ENCODE data around the gene B3GNT8.
"Not testable (repeated sequence)": the region's sequence is repeated elsewhere in the genome, so short reads cannot be mapped to it uniquely, and the experiment has no call there.

B3GNT8 gene, protein sequence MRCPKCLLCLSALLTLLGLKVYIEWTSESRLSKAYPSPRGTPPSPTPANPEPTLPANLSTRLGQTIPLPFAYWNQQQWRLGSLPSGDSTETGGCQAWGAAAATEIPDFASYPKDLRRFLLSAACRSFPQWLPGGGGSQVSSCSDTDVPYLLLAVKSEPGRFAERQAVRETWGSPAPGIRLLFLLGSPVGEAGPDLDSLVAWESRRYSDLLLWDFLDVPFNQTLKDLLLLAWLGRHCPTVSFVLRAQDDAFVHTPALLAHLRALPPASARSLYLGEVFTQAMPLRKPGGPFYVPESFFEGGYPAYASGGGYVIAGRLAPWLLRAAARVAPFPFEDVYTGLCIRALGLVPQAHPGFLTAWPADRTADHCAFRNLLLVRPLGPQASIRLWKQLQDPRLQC

DNA sequence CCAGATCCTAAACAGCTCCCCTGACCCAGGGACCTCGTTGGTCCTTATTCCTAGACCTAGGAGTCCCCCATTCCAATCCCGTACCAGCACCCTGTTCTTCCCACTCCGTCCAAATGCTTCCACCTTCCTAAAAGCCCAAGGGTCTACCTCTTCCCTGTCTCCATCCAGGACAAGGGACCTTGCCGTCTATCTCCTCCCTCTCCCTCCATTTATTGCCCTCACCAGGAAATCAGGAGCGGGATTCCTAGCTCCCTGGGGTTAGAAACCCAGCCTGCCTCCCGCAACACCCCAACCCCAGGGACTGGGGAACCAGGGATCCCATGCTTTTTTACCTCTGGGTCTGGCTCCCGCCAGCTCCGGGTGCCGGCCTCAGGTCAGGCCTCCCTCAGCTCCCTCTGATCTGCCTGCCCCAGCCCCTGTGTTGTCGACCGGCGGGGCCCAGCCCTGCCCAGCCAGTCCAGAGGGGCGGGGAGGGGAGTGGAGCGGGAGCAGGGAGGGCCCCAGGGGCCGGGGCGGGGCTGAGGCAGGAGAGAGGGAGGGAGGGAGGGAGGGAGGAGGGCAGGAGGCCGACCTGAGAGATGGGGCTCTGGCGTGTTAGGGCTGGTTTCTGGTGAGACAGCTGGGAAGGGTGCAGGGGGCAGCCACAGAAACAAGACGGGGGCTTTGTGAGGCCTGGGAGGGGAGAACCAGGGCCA lies at the start of gene B3GNT8:
Gene B3GNT8, minus strand, starts transcription at position 423 of the 695 bp plus-strand sequence. CDS start 596 bp downstream, outside the sequence.
- DNase-seq (ENCODE audit: low read depth), result peak; percentile 43

- no peak for DNase-seq (ENCODE audit: low read depth)
Observed at GRCh38 chr19:41476583-41476982, 49.4 kb upstream of the B3GNT8 start.

- DNase-seq (ENCODE audit: low read depth), result not testable (repeated sequence)
Observed at GRCh38 chr19:41463257-41464256, 36.4 kb upstream of the B3GNT8 start.

GRCh38 chr19:41462497-41462896 lies 35.3 kb upstream of the B3GNT8 start:
- DNase-seq (ENCODE audit: low read depth), result no peak

GRCh38 chr19:41457241-41457640 lies 30.1 kb upstream of the B3GNT8 start:
- no peak for DNase-seq (ENCODE audit: low read depth)

DNA sequence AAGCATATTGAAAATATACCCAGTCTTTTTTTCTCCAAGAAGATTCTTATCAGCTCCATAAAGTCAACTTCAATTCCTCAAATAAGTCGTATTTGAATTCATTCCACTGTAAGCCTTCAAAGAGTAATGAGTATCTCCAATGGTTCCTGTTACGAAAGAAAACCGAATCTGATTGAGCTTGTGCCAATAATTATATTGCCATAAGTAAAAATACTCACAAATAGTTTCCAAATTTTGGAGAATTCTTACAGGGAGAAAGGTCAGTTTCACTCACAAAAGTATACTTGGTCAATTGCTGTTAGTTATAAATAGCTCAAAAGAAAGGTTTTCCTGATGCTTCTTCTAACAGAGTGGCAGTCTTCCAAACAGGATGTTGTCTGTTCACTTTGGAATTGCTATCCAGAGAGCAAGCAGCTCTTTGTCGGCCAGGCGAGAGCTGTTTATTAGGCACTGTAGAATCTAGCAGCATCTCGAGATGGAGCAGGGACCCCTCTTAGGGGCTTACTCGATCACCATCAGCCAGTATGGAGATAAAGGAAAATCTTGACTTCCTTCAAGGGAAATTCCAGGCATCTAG lies 29.3 kb upstream of the B3GNT8 start:
- DNase-seq (ENCODE audit: low read depth), result no peak

DNA sequence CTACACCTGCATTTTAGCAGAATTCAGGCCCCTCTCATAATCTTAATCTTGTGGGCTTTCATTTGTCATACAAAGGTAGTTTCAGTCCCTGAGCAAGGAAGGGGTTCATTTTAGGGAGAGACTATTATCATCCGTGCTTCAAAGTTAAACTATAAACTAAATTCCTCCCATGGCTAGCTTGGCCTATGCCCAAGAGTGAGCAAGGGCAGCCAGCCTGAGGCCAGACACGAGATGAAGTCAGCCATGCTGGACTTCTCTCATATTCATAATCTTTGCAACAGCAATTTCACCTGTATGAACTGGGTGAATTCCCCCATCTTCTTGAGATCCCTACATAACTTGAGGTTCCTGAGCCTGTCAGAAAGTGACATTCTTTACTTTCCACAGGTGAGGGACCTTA lies 28.8 kb upstream of the B3GNT8 start:
- no peak for DNase-seq (ENCODE audit: low read depth)

- DNase-seq (ENCODE audit: low read depth), result no peak
Observed at GRCh38 chr19:41452584-41453275, 25.6 kb upstream of the B3GNT8 start.

- DNase-seq (ENCODE audit: low read depth), result no peak
Observed at GRCh38 chr19:41449865-41450178, 22.6 kb upstream of the B3GNT8 start.

DNA sequence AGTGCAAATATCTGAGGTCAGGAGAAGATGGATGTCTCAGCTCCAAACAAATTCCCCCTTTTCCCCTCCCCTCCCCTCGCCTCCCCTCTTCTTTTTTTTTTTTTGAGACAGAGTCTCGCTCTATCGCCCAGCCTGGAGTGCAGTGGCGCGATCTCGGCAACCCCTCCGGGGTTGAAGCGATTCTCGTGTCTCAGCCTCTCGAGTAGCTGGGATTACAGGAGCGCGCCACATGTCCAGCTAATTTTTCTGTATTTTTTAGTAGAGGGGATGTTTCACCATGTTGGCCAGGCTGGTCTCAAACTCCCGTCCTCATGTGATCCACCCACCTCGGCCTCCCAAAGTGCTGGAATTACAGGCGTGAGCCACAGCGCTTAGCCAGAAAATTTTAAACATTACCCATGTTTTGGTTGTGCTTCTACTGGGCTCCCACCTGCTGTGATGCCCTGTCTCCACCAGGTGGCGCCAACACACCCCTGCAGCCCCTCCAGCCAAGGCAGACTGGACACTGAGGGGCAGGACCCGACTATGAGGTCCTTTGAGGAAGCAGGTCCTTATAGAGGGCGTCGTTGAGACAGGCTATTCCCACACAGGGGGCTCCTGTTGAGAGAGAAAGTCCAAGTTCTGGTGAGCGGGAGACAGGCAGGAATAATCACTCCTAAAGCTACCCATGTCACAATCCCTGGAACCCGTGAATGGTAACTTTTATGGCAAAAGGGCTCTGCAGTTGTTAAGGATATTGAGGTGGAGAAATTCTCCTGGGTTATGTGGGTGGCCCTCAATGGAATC lies 22.1 kb upstream of the B3GNT8 start:
- peak; percentile 35 for DNase-seq (ENCODE audit: low read depth)

GRCh38 chr19:41447732-41448332 lies 20.7 kb upstream of the B3GNT8 start:
- DNase-seq (ENCODE audit: low read depth), result no peak

GRCh38 chr19:41445575-41445974 lies 18.4 kb upstream of the B3GNT8 start:
- DNase-seq (ENCODE audit: low read depth), result no peak

DNA sequence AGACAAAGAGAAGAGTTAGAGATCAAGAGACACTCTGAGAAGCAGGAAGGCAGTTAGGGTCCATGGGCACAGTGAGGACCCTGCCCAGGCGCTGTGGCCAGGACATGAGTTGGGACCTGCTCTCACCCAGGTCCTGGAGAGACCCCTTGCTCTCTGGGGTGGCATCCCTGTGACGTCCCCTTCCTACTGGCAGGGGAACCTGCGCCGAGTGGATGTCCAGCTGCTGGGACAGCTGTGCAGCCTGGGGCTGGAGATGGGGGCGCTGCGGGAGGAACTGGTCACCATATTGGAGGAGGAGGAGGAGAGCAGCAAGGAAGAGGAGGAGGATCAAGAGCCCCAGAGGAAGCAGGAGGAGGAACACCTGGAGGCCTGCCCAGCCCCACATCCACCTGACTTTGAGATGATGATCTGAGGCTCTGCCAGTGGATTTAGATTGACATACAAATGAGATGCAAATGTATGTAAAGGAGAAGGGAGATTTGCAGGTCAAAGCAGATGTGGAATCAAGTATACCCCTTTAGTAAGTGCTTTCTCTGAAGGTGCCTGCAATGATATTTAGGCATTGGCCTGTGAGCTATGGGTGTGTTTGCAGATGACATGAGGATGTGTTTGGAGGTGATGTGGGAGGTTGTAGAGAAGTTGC lies 16.8 kb upstream of the B3GNT8 start:
- no peak for DNase-seq (ENCODE audit: low read depth)

DNA sequence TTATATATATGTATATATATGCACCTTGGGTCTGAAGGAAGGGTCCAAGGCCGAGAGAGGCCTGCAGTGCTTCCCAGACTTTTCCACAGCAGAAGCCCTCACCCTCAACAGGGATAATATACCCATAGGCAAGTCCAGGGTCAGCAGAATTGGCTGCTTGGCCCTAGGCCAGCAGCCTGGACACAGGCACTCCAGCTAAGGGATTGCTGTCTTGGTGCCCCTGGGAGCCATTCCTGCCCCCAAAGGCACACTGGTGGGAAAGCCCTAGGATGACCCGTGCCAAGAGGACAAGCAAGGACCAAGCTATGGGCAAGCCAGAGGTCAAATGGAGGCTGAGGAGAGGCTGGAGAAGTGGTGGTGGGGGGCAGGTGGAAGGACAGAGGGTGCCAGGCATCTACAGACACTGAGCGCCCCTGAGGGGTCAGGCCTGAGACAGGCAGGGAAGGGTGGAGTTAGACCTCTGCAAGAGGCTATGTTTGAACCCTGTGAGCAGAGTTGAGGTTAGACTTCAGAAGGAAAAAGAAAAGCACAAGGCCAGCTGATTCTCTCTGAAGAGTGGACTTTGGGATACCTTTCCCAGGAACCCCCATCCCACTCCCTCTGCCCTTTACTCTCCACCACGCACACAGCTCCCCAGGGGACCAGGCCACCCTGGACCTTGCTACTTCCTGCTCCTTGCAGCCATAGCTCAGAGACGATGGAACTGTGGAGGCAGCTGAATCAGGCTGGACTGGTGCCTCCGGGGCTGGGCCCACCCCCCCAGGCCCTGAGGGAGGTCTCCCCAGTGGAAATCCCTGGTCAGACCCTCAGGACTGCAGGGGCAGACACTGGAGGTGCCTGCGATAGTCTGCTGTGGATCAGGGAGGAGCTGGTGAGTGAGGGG lies 15.5 kb upstream of the B3GNT8 start, which contains the start of gene ERICH4:
Gene ERICH4, plus strand, starts transcription at position 684 of the 883 bp plus-strand sequence. Its CDS starts 14 bp downstream, at position 698.
- no peak for DNase-seq (ENCODE audit: low read depth)

DNA sequence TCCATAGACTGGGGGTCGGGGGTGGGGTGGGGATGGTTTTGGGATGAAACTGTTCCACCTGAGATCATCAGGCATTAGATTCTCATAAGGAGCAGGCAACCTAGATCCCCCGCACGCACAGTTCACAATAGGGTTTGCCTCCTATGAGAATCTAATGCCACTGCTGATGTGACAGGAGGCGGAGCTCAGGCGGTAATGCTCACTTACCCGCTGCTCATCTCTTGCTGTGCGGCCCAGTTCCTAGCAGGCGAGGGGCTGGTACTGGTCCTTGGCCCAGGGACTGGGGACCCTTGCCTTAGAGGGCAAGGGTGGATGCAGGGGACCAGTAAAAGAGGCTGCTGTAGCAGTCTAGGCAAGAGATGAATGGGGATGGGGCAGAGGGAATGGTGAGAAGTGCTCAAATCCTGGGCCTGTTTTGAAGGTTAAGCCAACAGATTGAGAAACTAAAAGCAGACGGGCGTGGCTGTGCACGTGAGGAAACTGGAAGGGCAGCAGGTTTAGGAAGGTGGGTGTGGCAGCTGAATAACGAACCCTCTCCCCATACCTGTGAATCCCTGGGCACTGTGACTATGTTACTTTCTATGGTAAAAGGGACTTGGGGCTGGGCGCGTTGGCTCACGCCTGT lies 14.3 kb upstream of the B3GNT8 start:
- no peak for DNase-seq (ENCODE audit: low read depth)

DNA sequence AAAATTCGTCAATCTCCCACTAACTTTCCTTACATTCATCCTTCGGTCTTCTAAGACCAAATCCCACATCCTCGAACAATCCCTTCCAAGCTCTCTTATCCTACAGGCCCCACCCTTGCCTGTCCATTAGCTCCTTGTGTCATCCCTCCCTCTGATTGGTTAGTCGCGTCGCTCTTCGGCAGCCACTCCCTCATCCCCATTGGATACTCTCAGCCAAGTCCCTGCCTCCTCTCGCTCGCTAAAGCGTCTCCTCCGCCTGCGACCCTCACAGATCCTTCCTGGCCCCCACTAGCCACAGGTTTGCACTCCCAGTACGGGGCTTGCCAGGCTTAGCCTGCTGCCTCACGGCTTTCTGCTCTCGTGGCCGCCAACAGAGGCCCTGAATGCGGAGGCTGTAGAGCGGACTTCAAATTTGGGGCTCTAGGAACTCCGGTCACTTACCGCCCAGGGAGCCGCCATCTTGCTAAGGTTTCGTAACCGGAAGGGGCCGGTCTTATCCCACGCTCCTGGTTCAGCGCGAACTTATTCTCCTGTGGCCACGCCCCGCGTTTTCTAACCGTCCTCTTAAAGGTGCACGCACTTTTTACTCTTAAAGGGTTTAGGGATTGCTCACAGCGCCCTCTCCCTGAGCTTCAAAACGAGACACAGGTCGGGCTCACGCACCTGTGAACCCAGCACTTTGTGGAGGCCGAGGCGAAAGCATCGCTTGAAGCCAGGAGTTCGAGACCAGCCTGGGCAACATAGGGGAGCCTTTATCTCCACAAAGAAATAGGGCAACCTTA lies 12.5 kb upstream of the B3GNT8 start, which contains the start of gene DMAC2:
Gene DMAC2, minus strand, starts transcription at position 472 of the 782 bp plus-strand sequence. Its CDS starts 13 bp downstream, at position 459.
- DNase-seq (ENCODE audit: low read depth), result peak; percentile 96
